Esophagus squamous epithelium (tissue), 4 donors: ENCODE measurements around the gene IFITM2.

ENCODE experiments used
- POLR2A ChIP-seq, 4 donors: fragments of 450-650 bp; IDR thresholded peaks; one replicate each; pipeline ENCODE4 v1.6.1; 2017; ENCODE audit warnings: antibody characterized with exemption in 4 of 4, mild to moderate bottlenecking in 4 of 4, moderate library complexity in 3 of 4
- TF ChIP-seq, protein P1 (sequence below), 6 experiments: fragments of 450-650 bp in 4 of 6; fragments of 200-600 bp in 2 of 6; sonication (generic) in 2 of 6; IDR thresholded peaks; one replicate each; pipeline ENCODE4 v1.5.1; 2016 to 2019; ENCODE audit warnings: antibody characterized with exemption in 6 of 6, mild to moderate bottlenecking in 4 of 6, moderate library complexity in 4 of 6

DNA sequence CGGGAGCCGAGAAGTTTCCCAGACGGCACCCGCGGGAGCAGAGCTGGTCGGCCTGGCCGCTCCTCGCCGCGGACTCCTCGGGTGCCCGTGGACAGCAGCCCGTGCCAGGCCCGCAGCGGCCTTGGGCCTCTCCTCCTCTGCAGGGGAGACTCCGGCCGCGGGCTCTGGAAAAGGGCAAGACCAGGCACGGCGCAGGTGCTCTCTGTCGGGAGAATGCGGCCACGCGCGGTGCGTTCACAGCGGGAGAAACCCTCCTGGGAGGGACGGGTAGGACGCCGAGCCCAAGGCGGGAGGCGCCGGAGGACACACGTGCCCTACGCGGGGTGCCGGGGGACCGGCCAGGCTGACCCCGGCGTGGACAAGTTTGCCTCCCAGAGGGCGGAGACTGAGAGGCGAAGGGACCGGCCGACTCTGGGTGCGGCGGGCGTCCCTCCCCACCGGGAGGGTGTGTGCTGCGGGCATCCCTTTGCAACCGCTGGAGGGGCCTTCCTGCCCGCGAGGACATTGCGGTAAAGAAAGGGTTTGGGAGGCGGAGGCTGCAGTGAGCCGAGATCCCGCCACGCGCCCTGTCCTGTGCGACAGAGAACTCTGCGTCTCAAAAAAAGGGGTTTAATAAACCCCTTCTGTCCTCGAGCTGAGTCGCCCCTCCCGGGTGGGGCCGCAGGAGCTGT lies 8.6 kb downstream of the IFITM2 start:
- TF ChIP-seq, protein P1, sequence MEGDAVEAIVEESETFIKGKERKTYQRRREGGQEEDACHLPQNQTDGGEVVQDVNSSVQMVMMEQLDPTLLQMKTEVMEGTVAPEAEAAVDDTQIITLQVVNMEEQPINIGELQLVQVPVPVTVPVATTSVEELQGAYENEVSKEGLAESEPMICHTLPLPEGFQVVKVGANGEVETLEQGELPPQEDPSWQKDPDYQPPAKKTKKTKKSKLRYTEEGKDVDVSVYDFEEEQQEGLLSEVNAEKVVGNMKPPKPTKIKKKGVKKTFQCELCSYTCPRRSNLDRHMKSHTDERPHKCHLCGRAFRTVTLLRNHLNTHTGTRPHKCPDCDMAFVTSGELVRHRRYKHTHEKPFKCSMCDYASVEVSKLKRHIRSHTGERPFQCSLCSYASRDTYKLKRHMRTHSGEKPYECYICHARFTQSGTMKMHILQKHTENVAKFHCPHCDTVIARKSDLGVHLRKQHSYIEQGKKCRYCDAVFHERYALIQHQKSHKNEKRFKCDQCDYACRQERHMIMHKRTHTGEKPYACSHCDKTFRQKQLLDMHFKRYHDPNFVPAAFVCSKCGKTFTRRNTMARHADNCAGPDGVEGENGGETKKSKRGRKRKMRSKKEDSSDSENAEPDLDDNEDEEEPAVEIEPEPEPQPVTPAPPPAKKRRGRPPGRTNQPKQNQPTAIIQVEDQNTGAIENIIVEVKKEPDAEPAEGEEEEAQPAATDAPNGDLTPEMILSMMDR (IDR thresholded peaks at IDR 0.05) = no peak
- TF ChIP-seq POLR2A (IDR thresholded peaks at IDR 0.05) = no peak
